ENCODE data around the gene EVA1C. TPM values are rescaled to one million over a fixed set of nuclear protein-coding genes. Genes with fewer than 3 reads are reported as not detected.
A peak's percentile ranks its signal among the peaks of the same experiment; 100 is the strongest.

The EVA1C gene
- total and polyA plus RNA-seq, 9 of the 15 experiments (the other 6 are each of a cell fraction or from before 2014, with no cell fraction given): 0.22 TPM; not detected in 8

- peaks cover 4% of the 10 kb centered on the region in 2 experiments; a peak in 2 of 5 replicates for H3K4me1 ChIP-seq (replicated peaks in 1 of 2; ENCODE audit: control insufficient read depth in 2 of 2, insufficient read depth in 2 of 2, low read length in 2 of 2)
- FAIRE-seq (no peak), ATAC-seq (no peak), DNase-seq (ENCODE audit: extremely low read depth in 1 of 4, low spot score in 3 of 4) (no peak)
- H3K4me2 ChIP-seq (ENCODE audit: insufficient read depth, low read length): no peak overlapping the region
- WGBS (ENCODE audit: insufficient coverage, low coverage, missing lambda C conversion rate): 92% methylated on average over 6 of the region's 6 CpGs
- intact Hi-C loops (cut with micrococcal nuclease) (no loop called here), in situ Hi-C loops (cut with MboI) (no loop called here)
- peaks cover 48% of the 10 kb centered on the region for H4K20me1 ChIP-seq (replicated peaks; ENCODE audit: control insufficient read depth, insufficient read depth, low read length)
- no peak for TF ChIP-seq CEBPG (CRISPR knock-in tag; IDR thresholded peaks at IDR 0.05)
- TF ChIP-seq CEBPG (tag; conservative IDR thresholded peaks at IDR 0.05 in 1 of 2, IDR thresholded peaks at IDR 0.05 in 1 of 2): no peak
- TF ChIP-seq, protein P1, sequence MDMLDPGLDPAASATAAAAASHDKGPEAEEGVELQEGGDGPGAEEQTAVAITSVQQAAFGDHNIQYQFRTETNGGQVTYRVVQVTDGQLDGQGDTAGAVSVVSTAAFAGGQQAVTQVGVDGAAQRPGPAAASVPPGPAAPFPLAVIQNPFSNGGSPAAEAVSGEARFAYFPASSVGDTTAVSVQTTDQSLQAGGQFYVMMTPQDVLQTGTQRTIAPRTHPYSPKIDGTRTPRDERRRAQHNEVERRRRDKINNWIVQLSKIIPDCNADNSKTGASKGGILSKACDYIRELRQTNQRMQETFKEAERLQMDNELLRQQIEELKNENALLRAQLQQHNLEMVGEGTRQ (CRISPR knock-in tag; IDR thresholded peaks at IDR 0.05): no peak
- no peak for TF ChIP-seq RBM17 (IDR thresholded peaks at IDR 0.05; ENCODE audit: borderline replicate concordance, low read depth, low read length)
- no peak overlapping the region for H3K27ac ChIP-seq (ENCODE audit: extremely low read depth, low read depth, low read length)
- no peak overlapping the region for H3K4me3 ChIP-seq
- no TSS peak for BruUV-seq (replicated peaks)
- peak overlapping the region in 1 of 2 experiments; percentile 56; a peak in 1 of 4 replicates for H3K9ac ChIP-seq (ENCODE audit: insufficient read depth in 1 of 2, low read depth in 2 of 2, low read length in 2 of 2)
- no peaks in the 10 kb centered on the region for H3K27me3 ChIP-seq (ENCODE audit: control insufficient read depth in 2 of 2, insufficient read depth in 2 of 2, low read length in 2 of 2)
- POLR2A ChIA-PET: interaction anchor here (0.9 to 1.2 kb wide), 2 partner anchors 18 to 215 kb away, joined by 3 read pairs; no protein-coding TSS in a partner anchor
- peaks cover 87% of the 10 kb centered on the region for H3K36me3 ChIP-seq (ENCODE audit: control insufficient read depth, insufficient read depth, low read length)
- H3K9me3 ChIP-seq (replicated peaks; ENCODE audit: control insufficient read depth, insufficient read depth, low read depth, low read length): no peaks in the 10 kb centered on the region
- peaks cover 71% of the 10 kb centered on the region for H3K79me2 ChIP-seq (ENCODE audit: control insufficient read depth, insufficient read depth, low read length)
- CTCF ChIA-PET (ENCODE audit: low intra/inter-chr PET ratio): no interaction called here
- H3K9me1 ChIP-seq (ENCODE audit: control insufficient read depth, insufficient read depth, low read length): peaks cover 3% of the 10 kb centered on the region
- no peak overlapping the region for H2AFZ ChIP-seq (ENCODE audit: low read depth, low read length)
Measured at GRCh38 chr21:32386195-32386870, 26.2 kb upstream of the EVA1C start.
